ENCODE measurements around the gene NR4A1. TPM values are rescaled to one million over a fixed set of nuclear protein-coding genes. Genes with fewer than 3 reads are reported as not detected.

Gene NR4A1
- total and polyA plus RNA-seq, 9 of the 15 experiments (the other 6 are each of a cell fraction or from before 2014, with no cell fraction given), result 0.07 to 4.7 (median 1.9) TPM; not detected in 1

DNA sequence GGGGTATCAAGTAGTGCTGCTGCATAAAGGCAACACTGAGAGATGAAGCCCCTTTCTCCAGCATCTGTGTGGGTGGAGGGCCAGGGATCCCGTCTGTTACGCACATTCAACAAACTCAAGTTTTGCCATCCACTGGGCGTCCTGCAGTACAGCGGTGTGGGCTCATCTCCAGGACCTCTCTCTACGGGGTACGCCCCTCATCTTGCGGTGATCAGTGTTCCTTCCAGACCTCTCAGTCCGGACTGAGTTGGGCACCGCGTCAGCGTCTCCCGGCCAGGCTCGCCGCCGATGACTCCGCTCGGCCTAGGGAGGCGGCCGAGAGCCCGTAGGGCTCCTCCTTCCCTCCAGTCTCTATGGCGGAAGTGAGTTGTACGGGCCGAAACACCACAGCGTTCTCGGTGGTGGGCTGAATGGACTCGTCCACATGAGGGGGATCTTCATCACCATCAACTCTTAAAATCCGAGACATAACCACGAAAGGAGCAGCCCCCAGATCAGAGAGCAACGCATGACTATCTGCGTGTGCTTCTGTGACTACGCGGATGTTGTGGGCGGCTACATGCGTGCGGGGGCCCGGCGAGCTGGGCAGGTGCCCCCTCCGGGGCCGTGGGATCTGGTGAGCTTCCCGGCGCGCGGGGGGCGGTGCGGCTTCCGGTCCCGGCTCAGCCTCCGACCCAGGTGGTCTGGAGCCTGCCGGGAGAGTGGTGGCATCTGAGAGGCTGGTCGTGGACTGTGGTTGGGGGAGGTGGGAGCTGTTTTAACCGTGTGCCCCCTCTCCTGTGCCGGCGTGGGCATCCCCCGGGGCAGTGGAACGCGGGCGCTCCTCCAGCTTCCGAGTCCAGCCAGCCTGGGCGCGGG lies 18.3 kb downstream of the NR4A1 start, which contains the start of gene ATG101 (continued):
- TF ChIP-seq, protein P1, sequence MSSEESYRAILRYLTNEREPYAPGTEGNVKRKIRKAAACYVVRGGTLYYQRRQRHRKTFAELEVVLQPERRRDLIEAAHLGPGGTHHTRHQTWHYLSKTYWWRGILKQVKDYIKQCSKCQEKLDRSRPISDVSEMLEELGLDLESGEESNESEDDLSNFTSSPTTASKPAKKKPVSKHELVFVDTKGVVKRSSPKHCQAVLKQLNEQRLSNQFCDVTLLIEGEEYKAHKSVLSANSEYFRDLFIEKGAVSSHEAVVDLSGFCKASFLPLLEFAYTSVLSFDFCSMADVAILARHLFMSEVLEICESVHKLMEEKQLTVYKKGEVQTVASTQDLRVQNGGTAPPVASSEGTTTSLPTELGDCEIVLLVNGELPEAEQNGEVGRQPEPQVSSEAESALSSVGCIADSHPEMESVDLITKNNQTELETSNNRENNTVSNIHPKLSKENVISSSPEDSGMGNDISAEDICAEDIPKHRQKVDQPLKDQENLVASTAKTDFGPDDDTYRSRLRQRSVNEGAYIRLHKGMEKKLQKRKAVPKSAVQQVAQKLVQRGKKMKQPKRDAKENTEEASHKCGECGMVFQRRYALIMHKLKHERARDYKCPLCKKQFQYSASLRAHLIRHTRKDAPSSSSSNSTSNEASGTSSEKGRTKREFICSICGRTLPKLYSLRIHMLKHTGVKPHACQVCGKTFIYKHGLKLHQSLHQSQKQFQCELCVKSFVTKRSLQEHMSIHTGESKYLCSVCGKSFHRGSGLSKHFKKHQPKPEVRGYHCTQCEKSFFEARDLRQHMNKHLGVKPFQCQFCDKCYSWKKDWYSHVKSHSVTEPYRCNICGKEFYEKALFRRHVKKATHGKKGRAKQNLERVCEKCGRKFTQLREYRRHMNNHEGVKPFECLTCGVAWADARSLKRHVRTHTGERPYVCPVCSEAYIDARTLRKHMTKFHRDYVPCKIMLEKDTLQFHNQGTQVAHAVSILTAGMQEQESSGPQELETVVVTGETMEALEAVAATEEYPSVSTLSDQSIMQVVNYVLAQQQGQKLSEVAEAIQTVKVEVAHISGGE (CRISPR knock-in tag; IDR thresholded peaks at IDR 0.05), result peak; percentile 58 to 92 (median 80); a peak in 5 of 6 replicates
- TF ChIP-seq HNRNPL (IDR thresholded peaks at IDR 0.05; ENCODE audit: low read depth, low read length) (no peak), ZNF354B (CRISPR knock-in tag; IDR thresholded peaks at IDR 0.05) (no peak), CBFA2T2 (conservative IDR thresholded peaks at IDR 0.05) (peak; percentile 6; the same call in 1 of the 2 replicates), GTF2A2 (tag; IDR thresholded peaks at IDR 0.05) (no peak), FOSL1 (tag; conservative IDR thresholded peaks at IDR 0.05) (peak; percentile 47; the same call in 1 of the 2 replicates), LARP7 (IDR thresholded peaks at IDR 0.05) (0 out of 2 replicates have a peak, but pooled peaks have one; percentile 67), ZC3H11A (IDR thresholded peaks at IDR 0.05; ENCODE audit: low read depth, low read length) (no peak), EP400 (IDR thresholded peaks at IDR 0.05) (peak; percentile 94), TEAD4 (IDR thresholded peaks at IDR 0.05; ENCODE audit: low read length) (peak; percentile 42), TEAD4 (CRISPR knock-in tag; IDR thresholded peaks at IDR 0.05; ENCODE audit: borderline replicate concordance) (no peak), TAF1 (IDR thresholded peaks at IDR 0.05; ENCODE audit: control insufficient read depth, extremely low read depth, insufficient read depth, low read length, severe bottlenecking) (peak; percentile 33), NFRKB (IDR thresholded peaks at IDR 0.05; ENCODE audit: low read depth) (0 out of 2 replicates have a peak, but pooled peaks have one; percentile 43), ZNF347 (CRISPR knock-in tag; IDR thresholded peaks at IDR 0.05; ENCODE audit: low read depth) (no peak), ATF1 (CRISPR knock-in tag; IDR thresholded peaks at IDR 0.05) (no peak), ATF1 (tag; IDR thresholded peaks at IDR 0.05) (peak; percentile 94), PHF8 (IDR thresholded peaks at IDR 0.05; ENCODE audit: borderline replicate concordance, low read length) (peak; percentile 88; the same call in 1 of the 2 replicates), THRAP3 (IDR thresholded peaks at IDR 0.05; ENCODE audit: borderline replicate concordance) (0 out of 2 replicates have a peak, but pooled peaks have one; percentile 12), NEUROD1 (IDR thresholded peaks at IDR 0.05; ENCODE audit: borderline replicate concordance, low read depth, low read length, partially characterized antibody) (peak; percentile 91)
- TF ChIP-seq, protein P2, sequence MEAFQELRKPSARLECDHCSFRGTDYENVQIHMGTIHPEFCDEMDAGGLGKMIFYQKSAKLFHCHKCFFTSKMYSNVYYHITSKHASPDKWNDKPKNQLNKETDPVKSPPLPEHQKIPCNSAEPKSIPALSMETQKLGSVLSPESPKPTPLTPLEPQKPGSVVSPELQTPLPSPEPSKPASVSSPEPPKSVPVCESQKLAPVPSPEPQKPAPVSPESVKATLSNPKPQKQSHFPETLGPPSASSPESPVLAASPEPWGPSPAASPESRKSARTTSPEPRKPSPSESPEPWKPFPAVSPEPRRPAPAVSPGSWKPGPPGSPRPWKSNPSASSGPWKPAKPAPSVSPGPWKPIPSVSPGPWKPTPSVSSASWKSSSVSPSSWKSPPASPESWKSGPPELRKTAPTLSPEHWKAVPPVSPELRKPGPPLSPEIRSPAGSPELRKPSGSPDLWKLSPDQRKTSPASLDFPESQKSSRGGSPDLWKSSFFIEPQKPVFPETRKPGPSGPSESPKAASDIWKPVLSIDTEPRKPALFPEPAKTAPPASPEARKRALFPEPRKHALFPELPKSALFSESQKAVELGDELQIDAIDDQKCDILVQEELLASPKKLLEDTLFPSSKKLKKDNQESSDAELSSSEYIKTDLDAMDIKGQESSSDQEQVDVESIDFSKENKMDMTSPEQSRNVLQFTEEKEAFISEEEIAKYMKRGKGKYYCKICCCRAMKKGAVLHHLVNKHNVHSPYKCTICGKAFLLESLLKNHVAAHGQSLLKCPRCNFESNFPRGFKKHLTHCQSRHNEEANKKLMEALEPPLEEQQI (IDR thresholded peaks at IDR 0.05), result peak; percentile 88

Data from K562 (cell line).